Left hindlimb (tissue), 1 donor: ENCODE measurements around the gene PFN3.
"Not testable (repeated sequence)": the region's sequence is repeated elsewhere in the genome, so short reads cannot be mapped to it uniquely, and the experiment has no call there.

ENCODE experiments used
- DNase-seq: peaks from one replicate; pipeline ENCODE4 v3.0.0-alpha.2; 2018

The PFN3 gene

GRCh38 chr5:177425196-177425800 is 24.8 kb upstream of the PFN3 start:
- DNase-seq, result no peak

- no peak for DNase-seq
Observed at GRCh38 chr5:177423671-177424070, 23.2 kb upstream of the PFN3 start.

DNA sequence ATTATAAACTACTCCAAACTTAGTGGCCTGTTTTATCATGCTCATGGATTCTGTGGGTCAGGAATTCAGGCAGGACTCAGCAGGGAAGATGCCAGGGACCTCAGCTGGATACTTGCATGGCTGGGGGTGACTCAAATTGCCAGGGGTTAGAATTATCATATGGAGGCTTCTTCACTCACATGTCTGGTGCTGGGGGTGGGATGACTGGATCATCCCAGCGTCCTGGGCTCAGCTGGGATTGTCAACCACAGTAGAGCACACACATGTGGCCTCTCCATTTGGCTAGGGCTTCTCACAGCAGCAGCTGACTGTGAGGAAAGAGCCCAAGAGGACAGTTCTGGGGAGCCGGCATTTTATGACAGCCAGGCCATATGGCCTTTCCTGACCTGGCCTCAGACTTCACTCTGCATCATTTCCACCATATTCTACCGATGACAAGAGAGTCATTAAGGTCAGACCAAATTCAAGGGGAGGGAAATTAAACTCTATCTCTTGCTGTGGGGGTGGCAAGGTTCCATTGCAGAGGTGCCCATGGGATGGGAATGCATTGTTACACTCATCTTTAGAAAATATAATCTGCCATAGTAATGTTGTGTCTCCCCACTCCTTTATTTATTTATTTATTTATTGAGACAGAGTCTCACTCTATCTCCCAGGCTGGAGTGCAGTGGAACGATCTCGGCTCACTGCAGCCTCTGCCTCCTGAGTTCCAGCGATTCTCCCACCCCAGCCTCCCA is 20.8 kb upstream of the PFN3 start:
- DNase-seq, result no peak

- not testable (repeated sequence) for DNase-seq
Observed at GRCh38 chr5:177420472-177420871, 20.0 kb upstream of the PFN3 start.

DNA sequence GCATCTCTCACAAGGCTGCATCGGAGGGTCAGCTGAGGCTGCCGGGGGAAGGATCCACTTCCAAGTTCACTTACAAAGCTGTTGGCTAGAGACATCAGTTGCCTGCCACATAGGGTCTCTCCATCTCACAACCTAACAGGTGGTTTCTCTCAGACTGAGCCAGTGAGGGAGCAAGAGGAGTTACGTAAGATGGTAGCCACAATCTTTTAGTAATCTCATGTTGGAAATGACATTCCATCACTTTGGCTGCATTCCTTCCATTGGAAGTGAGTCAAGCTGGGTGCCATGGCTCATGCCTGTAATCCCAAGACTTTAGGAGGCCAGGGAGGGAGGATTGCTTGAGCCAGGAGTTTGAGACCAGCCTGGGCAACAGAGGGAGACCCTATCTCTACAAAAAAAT is 18.6 kb upstream of the PFN3 start:
- DNase-seq, result no peak

DNA sequence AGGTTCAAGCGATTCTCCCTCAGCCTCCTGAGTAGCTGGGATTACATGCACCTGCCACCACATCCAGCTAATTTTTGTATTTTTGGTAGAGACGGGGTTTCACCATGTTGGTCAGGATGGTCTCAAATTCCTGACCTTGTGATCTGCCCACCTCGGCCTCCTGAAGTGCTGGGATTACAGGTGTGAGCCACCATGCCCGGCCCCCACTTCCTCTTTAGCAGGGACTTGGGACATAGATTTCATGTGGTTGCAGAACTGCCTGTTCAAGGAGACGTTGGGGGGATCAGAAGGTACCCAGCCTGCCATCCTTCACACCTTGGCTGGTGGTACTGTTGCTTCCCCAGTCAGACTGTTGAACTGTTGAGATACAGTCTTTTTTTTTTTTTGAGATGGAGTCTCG is 16.6 kb upstream of the PFN3 start:
- not testable (repeated sequence) for DNase-seq

DNA sequence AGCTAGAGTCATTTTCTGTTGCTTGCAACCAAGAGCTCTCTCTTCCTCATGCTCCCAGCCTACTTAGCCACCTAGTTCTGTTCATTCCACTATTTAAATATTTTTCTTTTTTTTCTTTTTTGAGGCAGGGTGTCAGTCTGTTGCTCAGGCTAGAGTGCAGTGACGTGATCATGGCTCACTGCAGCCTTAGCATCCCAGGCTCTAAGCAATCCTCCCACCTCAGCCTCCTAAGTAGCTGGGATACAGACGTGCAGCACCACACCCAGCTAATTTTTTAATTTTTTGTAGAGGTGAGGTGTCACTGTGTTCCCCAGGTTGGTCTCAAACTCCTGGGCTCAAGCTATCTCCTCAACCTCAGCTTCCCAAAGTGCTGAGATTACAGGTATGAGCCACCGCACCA is 14.0 kb upstream of the PFN3 start:
- DNase-seq, result no peak

GRCh38 chr5:177412603-177413233 is 12.3 kb upstream of the PFN3 start:
- DNase-seq, result no peak

DNA sequence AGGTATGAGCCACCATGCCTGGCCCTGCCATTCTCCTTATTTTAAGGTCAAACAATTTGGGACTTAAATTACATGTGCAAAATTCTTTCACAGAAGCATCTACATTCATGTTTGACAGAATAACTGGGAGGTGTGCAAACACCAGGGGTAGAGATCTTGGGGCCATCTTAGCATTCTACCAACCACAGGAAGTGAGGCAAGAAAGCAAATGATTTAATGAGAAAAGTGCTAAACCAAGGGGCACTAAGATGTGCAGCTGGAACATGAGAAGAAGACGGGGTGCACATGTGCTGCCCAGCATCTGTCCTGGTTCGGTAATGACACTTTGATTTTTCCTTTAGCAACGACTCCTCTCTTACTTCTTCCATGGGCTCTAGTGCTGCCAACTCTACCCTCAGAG is 10.1 kb upstream of the PFN3 start:
- no peak for DNase-seq

- no peak for DNase-seq
Observed at GRCh38 chr5:177409043-177409801, 8.8 kb upstream of the PFN3 start, which contains the start of gene F12. Gene F12, minus strand, starts transcription at chr5:177409564. Its CDS starts 37 bp downstream, at chr5:177409527.

GRCh38 chr5:177405805-177406204 is 5.3 kb upstream of the PFN3 start:
- DNase-seq, result no peak

GRCh38 chr5:177405312-177405711 is 4.9 kb upstream of the PFN3 start:
- DNase-seq, result no peak

- no peak for DNase-seq
Observed at GRCh38 chr5:177404641-177405179, 4.2 kb upstream of the PFN3 start.

GRCh38 chr5:177403792-177404640 is 3.6 kb upstream of the PFN3 start:
- DNase-seq, result peak; percentile 81

DNA sequence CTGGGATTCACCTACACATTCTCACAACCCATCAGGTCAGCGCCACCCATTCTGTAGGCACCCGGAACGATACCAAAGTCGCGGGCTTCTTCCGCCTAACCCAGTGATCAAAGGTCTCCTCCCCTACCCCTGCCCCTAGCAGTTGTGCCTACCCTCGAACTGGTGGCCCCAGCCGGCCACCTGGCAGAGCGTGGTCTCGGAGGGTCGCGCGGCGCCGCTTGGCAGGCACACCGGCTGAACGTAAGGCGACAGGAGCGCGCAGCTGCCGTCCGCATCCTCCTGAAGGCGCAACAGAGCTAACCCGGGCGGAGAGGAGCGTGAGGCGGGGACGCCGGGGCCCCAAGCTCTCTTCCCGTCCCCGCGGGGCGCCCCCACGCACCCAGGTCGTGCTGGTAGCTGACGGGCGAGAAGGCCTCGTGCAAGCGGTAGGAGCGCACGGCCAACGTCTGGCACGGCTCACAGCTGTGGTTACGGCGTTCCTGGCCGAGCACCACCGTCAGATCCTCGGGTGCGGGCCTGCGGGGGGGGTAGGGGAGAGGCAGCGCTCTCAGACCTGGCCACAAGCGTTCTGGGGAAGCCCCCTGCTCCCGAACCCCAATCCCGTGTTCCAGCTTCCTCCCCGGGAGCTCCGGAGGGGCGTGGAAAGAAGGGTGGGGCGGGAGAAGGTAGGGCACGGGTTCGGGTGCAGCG is 2.8 kb upstream of the PFN3 start:
- DNase-seq, result no peak

- DNase-seq, result peak; percentile 61
Observed at GRCh38 chr5:177402271-177403043, 2.0 kb upstream of the PFN3 start.

DNA sequence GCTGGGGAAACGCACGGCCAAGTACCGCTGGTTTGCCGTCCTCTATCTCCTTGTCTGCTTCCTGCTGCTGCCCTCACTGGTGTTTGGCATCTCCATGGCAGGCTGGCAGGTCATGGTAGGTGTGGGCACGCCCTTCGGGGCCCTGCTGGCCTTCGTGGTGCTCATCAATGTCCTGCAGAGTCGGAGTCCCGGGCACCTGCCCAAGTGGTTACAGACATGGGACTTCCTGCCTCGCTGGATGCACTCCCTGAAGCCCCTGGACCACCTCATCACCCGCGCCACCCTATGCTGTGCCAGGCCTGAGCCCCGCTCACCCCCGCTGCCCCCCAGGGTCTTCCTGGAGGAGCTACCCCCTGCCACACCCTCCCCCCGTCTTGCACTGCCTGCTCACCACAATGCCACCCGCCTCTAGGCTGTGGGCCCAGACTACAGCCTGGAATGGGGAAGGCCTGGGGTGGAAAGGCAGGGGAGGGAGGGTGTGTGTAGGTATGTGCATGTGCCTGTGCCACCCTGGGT is 2.5 kb downstream of the PFN3 start:
- DNase-seq, result no peak

- no peak for DNase-seq
Observed at GRCh38 chr5:177396807-177397206, 3.7 kb downstream of the PFN3 start.

- no peak for DNase-seq
Observed at GRCh38 chr5:177396078-177396477, 4.4 kb downstream of the PFN3 start.

DNA sequence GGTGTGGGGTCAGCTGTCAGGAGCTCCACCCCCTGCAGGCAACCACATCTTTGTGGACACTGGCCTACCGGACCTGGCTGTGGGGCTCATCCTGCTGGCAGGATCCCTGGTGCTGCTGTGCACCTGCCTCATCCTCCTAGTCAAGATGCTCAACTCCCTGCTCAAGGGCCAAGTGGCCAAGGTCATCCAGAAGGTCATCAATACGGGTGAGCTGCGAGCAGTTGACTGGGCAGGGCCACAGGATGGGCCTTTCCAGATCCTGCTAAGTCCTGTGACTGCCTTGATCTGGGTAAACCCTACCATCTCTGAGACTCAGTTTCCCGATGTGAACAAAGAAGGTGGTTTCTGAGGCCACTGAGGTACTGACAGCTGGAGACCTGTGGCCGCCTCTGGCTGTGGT is 6.5 kb downstream of the PFN3 start:
- no peak for DNase-seq
